ENCODE data around the gene CCDC171. TPM values are rescaled to one million over a fixed set of nuclear protein-coding genes. Genes with fewer than 3 reads are reported as not detected.

CCDC171 gene
- total and polyA plus RNA-seq, 2 donors from 2014 or later: 1.2 to 5.1 TPM

- Histone ChIP-seq H3K9ac (ENCODE audit: low read length in 3 of 3) (no peak overlapping the region), H3K27ac (ENCODE audit: low read depth in 2 of 2, low read length in 2 of 2) (no peak overlapping the region), H3K4me1 (ENCODE audit: control insufficient read depth in 2 of 3, insufficient read depth in 2 of 3, low read depth in 1 of 3, low read length in 3 of 3) (no peaks in the 10 kb centered on the region), H3K9me3 (ENCODE audit: control insufficient read depth in 2 of 3, insufficient read depth in 1 of 3, low read length in 3 of 3) (no peaks in the 10 kb centered on the region), H3K36me3 (ENCODE audit: control insufficient read depth in 2 of 3, insufficient read depth in 3 of 3, low read length in 3 of 3) (no peaks in the 10 kb centered on the region), H3K27me3 (ENCODE audit: control insufficient read depth, insufficient read depth, low read length) (no peaks in the 10 kb centered on the region), H3K4me3 (ENCODE audit: low read length in 3 of 3) (no peak overlapping the region)
- TF ChIP-seq CTCF (IDR thresholded peaks at IDR 0.05; ENCODE audit: borderline replicate concordance, extremely low read depth, insufficient read depth): no peak
- FAIRE-seq: no peak
- DNase-seq: no peak
- intact Hi-C loops (cut with DNase I): no loop called here
Observed at GRCh38 chr9:15846611-15847010, 293.8 kb downstream of the CCDC171 start.

- DNase-seq: no peak
- Histone ChIP-seq H3K27me3 (ENCODE audit: control insufficient read depth, insufficient read depth, low read length) (no peaks in the 10 kb centered on the region), H3K36me3 (ENCODE audit: control insufficient read depth in 2 of 3, insufficient read depth in 3 of 3, low read length in 3 of 3) (no peaks in the 10 kb centered on the region), H3K27ac (ENCODE audit: low read depth in 2 of 2, low read length in 2 of 2) (no peak overlapping the region), H3K9ac (ENCODE audit: low read length in 3 of 3) (no peak overlapping the region), H3K9me3 (ENCODE audit: control insufficient read depth in 2 of 3, insufficient read depth in 1 of 3, low read length in 3 of 3) (no peaks in the 10 kb centered on the region), H3K4me3 (ENCODE audit: low read length in 3 of 3) (no peak overlapping the region), H3K4me1 (ENCODE audit: control insufficient read depth in 2 of 3, insufficient read depth in 2 of 3, low read depth in 1 of 3, low read length in 3 of 3) (no peaks in the 10 kb centered on the region)
- intact Hi-C loops (cut with DNase I): no loop called here
- no peak for TF ChIP-seq CTCF (IDR thresholded peaks at IDR 0.05; ENCODE audit: borderline replicate concordance, extremely low read depth, insufficient read depth)
- FAIRE-seq: no peak
Observed at GRCh38 chr9:15849871-15850270, 297.0 kb downstream of the CCDC171 start.

- Histone ChIP-seq H3K36me3 (ENCODE audit: control insufficient read depth in 2 of 3, insufficient read depth in 3 of 3, low read length in 3 of 3) (no peaks in the 10 kb centered on the region), H3K4me3 (ENCODE audit: low read length in 3 of 3) (no peak overlapping the region), H3K27me3 (ENCODE audit: control insufficient read depth, insufficient read depth, low read length) (no peaks in the 10 kb centered on the region), H3K4me1 (ENCODE audit: control insufficient read depth in 2 of 3, insufficient read depth in 2 of 3, low read depth in 1 of 3, low read length in 3 of 3) (no peaks in the 10 kb centered on the region), H3K9ac (ENCODE audit: low read length in 3 of 3) (no peak overlapping the region), H3K9me3 (ENCODE audit: control insufficient read depth in 2 of 3, insufficient read depth in 1 of 3, low read length in 3 of 3) (no peaks in the 10 kb centered on the region), H3K27ac (ENCODE audit: low read depth in 2 of 2, low read length in 2 of 2) (no peak overlapping the region)
- DNase-seq: no peak
- no peak for TF ChIP-seq CTCF (IDR thresholded peaks at IDR 0.05; ENCODE audit: borderline replicate concordance, extremely low read depth, insufficient read depth)
- intact Hi-C loops (cut with DNase I): no loop called here
- no peak for FAIRE-seq
Observed at GRCh38 chr9:15851766-15852165, 298.9 kb downstream of the CCDC171 start.

GRCh38 chr9:15856591-15856990 lies 303.7 kb downstream of the CCDC171 start:
- no peak for FAIRE-seq
- H3K4me1 ChIP-seq (ENCODE audit: control insufficient read depth in 2 of 3, insufficient read depth in 2 of 3, low read depth in 1 of 3, low read length in 3 of 3): no peaks in the 10 kb centered on the region
- H3K9ac ChIP-seq (ENCODE audit: low read length in 3 of 3): no peak overlapping the region
- no peak for TF ChIP-seq CTCF (IDR thresholded peaks at IDR 0.05; ENCODE audit: borderline replicate concordance, extremely low read depth, insufficient read depth)
- H3K4me3 ChIP-seq (ENCODE audit: low read length in 3 of 3): no peak overlapping the region
- no peak overlapping the region for H3K27ac ChIP-seq (ENCODE audit: low read depth in 2 of 2, low read length in 2 of 2)
- DNase-seq: no peak
- H3K36me3 ChIP-seq (ENCODE audit: control insufficient read depth in 2 of 3, insufficient read depth in 3 of 3, low read length in 3 of 3): no peaks in the 10 kb centered on the region
- H3K9me3 ChIP-seq (ENCODE audit: control insufficient read depth in 2 of 3, insufficient read depth in 1 of 3, low read length in 3 of 3): no peaks in the 10 kb centered on the region
- intact Hi-C loops (cut with DNase I): no loop called here
- no peaks in the 10 kb centered on the region for H3K27me3 ChIP-seq (ENCODE audit: control insufficient read depth, insufficient read depth, low read length)

Data from kidney (tissue), 14 donors.